GM21723 (cell line): ENCODE data around the gene LEF1.

Experiments used
- ATAC-seq: cut with Tn5 transposase; IDR thresholded peaks from one replicate; pipeline ENCODE4 v1.9.1; 2021; ENCODE audit warnings: mild to moderate bottlenecking, moderate library complexity; ENCODE audit not compliant: unreplicated experiment

The LEF1 gene

GRCh38 chr4:108114503-108114902 is 54.2 kb downstream of the LEF1 start:
- no peak for ATAC-seq

- ATAC-seq, result no peak
Measured at GRCh38 chr4:108113229-108113628, 55.5 kb downstream of the LEF1 start.

- ATAC-seq, result no peak
Measured at GRCh38 chr4:108111781-108112180, 57.0 kb downstream of the LEF1 start.

GRCh38 chr4:108110450-108110849 is 58.3 kb downstream of the LEF1 start:
- no peak for ATAC-seq

- peak; percentile 89 for ATAC-seq
Measured at GRCh38 chr4:108109997-108110416, 58.7 kb downstream of the LEF1 start.

- ATAC-seq, result no peak
Measured at GRCh38 chr4:108109111-108109510, 59.6 kb downstream of the LEF1 start.

- ATAC-seq, result no peak
Measured at GRCh38 chr4:108107729-108108382, 60.9 kb downstream of the LEF1 start.

- no peak for ATAC-seq
Measured at GRCh38 chr4:108107101-108107500, 61.6 kb downstream of the LEF1 start.

GRCh38 chr4:108106186-108106585 is 62.5 kb downstream of the LEF1 start:
- ATAC-seq, result no peak

- no peak for ATAC-seq
Measured at GRCh38 chr4:108103099-108103862, 65.5 kb downstream of the LEF1 start.

GRCh38 chr4:108100827-108101226 is 67.9 kb downstream of the LEF1 start:
- no peak for ATAC-seq

- no peak for ATAC-seq
Measured at GRCh38 chr4:108099838-108100237, 68.9 kb downstream of the LEF1 start.

GRCh38 chr4:108097990-108098553 is 70.7 kb downstream of the LEF1 start:
- no peak for ATAC-seq

GRCh38 chr4:108094923-108095482 is 73.7 kb downstream of the LEF1 start:
- ATAC-seq, result no peak

GRCh38 chr4:108094131-108094530 is 74.6 kb downstream of the LEF1 start:
- ATAC-seq, result no peak

GRCh38 chr4:108092288-108092687 is 76.4 kb downstream of the LEF1 start:
- no peak for ATAC-seq

- no peak for ATAC-seq
Measured at GRCh38 chr4:108087293-108087967, 81.3 kb downstream of the LEF1 start.

GRCh38 chr4:108081256-108081655 is 87.5 kb downstream of the LEF1 start:
- ATAC-seq, result no peak

- no peak for ATAC-seq
Measured at GRCh38 chr4:108080747-108081146, 88.0 kb downstream of the LEF1 start.

GRCh38 chr4:108078024-108078733 is 90.6 kb downstream of the LEF1 start:
- no peak for ATAC-seq

GRCh38 chr4:108072300-108072699 is 96.4 kb downstream of the LEF1 start:
- ATAC-seq, result peak; percentile 49
